CD14-positive monocyte (primary cell): ENCODE data around the gene EBP. TPM values are rescaled to one million over a fixed set of nuclear protein-coding genes. Genes with fewer than 3 reads are reported as not detected.

Source experiments
- DNase-seq, 3 donors: peaks; one replicate each; pipeline ENCODE4 v3.0.0-alpha.2; 2011 to 2022
- H2AFZ ChIP-seq: 2 replicates; pipeline ENCODE4 v1.6.0; 2012; ENCODE audit warnings: mild to moderate bottlenecking, low read depth, low read length, inconsistent platforms; ENCODE audit not compliant: insufficient read depth, poor library complexity, severe bottlenecking
- H3K27ac ChIP-seq, 2 donors: 1 replicate in 1 of 2; 2 replicates in 1 of 2; pipeline ENCODE4 v1.5.1; 2012 to 2013; ENCODE audit warnings: low read length in 2 of 2, control low read depth in 1 of 2, inconsistent platforms in 1 of 2, low read depth in 1 of 2, mild to moderate bottlenecking in 1 of 2
- H3K27me3 ChIP-seq, 2 donors: one replicate each; pipeline versions ENCODE4 v1.6.0 to v1.6.1; 2011 to 2013; ENCODE audit warnings: low read length in 2 of 2; ENCODE audit not compliant: control insufficient read depth in 2 of 2, insufficient read depth in 2 of 2
- H3K36me3 ChIP-seq, 2 donors: replicated peaks in 1 of 2; 1 replicate in 1 of 2; 2 replicates in 1 of 2; pipeline versions ENCODE4 v1.5.1 to v1.6.1; 2012 to 2013; ENCODE audit warnings: low read length in 2 of 2, control low read depth in 1 of 2, inconsistent platforms in 1 of 2, mild to moderate bottlenecking in 1 of 2; ENCODE audit not compliant: insufficient read depth in 2 of 2, control insufficient read depth in 1 of 2
- H3K4me1 ChIP-seq, 2 donors: 1 replicate in 1 of 2; 2 replicates in 1 of 2; pipeline versions ENCODE4 v1.5.1 to v1.6.1; 2012 to 2013; ENCODE audit warnings: low read length in 2 of 2, control low read depth in 1 of 2, inconsistent platforms in 1 of 2, mild to moderate bottlenecking in 1 of 2, moderate library complexity in 1 of 2; ENCODE audit not compliant: insufficient read depth in 2 of 2, control insufficient read depth in 1 of 2
- H3K4me2 ChIP-seq: replicated peaks from 2 replicates; pipeline ENCODE3; 2012; ENCODE audit warnings: low read length, moderate library complexity, mild to moderate bottlenecking; ENCODE audit not compliant: poor library complexity, severe bottlenecking; ENCODE audit errors: extremely low read depth
- H3K4me3 ChIP-seq, 3 experiments: fragments of 200-600 bp in 1 of 3; sonication (generic) in 1 of 3; replicated peaks in 1 of 3; 1 replicate in 2 of 3; 2 replicates in 1 of 3; pipeline ENCODE4 v1.5.1; 2011 to 2013; ENCODE audit warnings: low read length in 3 of 3, mild to moderate bottlenecking in 3 of 3, control low read depth in 2 of 3, low read depth in 2 of 3, inconsistent platforms in 1 of 3, moderate library complexity in 1 of 3
- H3K79me2 ChIP-seq: 2 replicates; pipeline ENCODE4 v1.6.0; 2012; ENCODE audit warnings: mild to moderate bottlenecking, control low read depth, inconsistent platforms, low read length, moderate library complexity; ENCODE audit not compliant: insufficient read depth
- H3K9ac ChIP-seq: 2 replicates; pipeline ENCODE4 v1.6.0; 2017; ENCODE audit warnings: low read length, mild to moderate bottlenecking; ENCODE audit not compliant: insufficient read depth, poor library complexity, severe bottlenecking
- H3K9me3 ChIP-seq, 2 donors: replicated peaks in 1 of 2; 1 replicate in 1 of 2; 2 replicates in 1 of 2; pipeline versions ENCODE4 v1.5.1 to v1.6.1; 2012 to 2013; ENCODE audit warnings: low read length in 2 of 2, control low read depth in 1 of 2; ENCODE audit not compliant: control insufficient read depth in 1 of 2, insufficient read depth in 1 of 2
- H4K20me1 ChIP-seq: 2 replicates; pipeline ENCODE4 v1.6.0; 2012; ENCODE audit warnings: mild to moderate bottlenecking, low read length, control low read depth, moderate library complexity; ENCODE audit not compliant: insufficient read depth
- H3K27ac Mint-ChIP-seq, 7 donors: one replicate each; pipeline ENCODE4 v1.8.0; 2020; ENCODE audit warnings: mild to moderate bottlenecking in 7 of 7, mixed read lengths in 7 of 7, moderate library complexity in 6 of 7, inconsistent platforms in 2 of 7
- H3K27me3 Mint-ChIP-seq, 3 donors: one replicate each; pipeline ENCODE4 v1.8.0; 2021 to 2022; ENCODE audit warnings: low read depth in 3 of 3, mild to moderate bottlenecking in 3 of 3, mixed read lengths in 3 of 3, moderate library complexity in 3 of 3, inconsistent platforms in 1 of 3
- H3K36me3 Mint-ChIP-seq, 2 donors: one replicate each; pipeline ENCODE4 v1.8.0; 2020; ENCODE audit warnings: mixed read lengths in 2 of 2, inconsistent platforms in 1 of 2, mild to moderate bottlenecking in 1 of 2
- H3K4me1 Mint-ChIP-seq: one replicate; pipeline ENCODE4 v1.8.0; 2020; ENCODE audit warnings: mild to moderate bottlenecking, mixed read lengths
- H3K4me3 Mint-ChIP-seq, 2 donors: one replicate each; pipeline ENCODE4 v1.8.0; 2020; ENCODE audit warnings: mild to moderate bottlenecking in 2 of 2, mixed read lengths in 2 of 2, moderate library complexity in 1 of 2
- H3K9me3 Mint-ChIP-seq, 7 donors: one replicate each; pipeline ENCODE4 v1.8.0; 2020 to 2022; ENCODE audit warnings: mixed read lengths in 7 of 7, mild to moderate bottlenecking in 6 of 7, moderate library complexity in 6 of 7, inconsistent platforms in 2 of 7
- WGBS: methylation state at CpG from one replicate; pipeline ENCODE4 v1.1.5; 2013; ENCODE audit warnings: missing lambda C conversion rate; ENCODE audit not compliant: insufficient coverage; 5-methylcytosine and 5-hydroxymethylcytosine counted together
- intact Hi-C, 2 donors: fragments of 100-400 bp; cut with micrococcal nuclease; formaldehyde crosslinking; loops; one replicate each; pipeline versions ENCODE4 v1.15.0 to v1.15.1; 2023
- polyA plus RNA-seq, 3 donors: library from polyadenylated mRNA; depleted of rRNA in 1 of 3; unstranded in 2 of 3; stranded (reverse) in 1 of 3; fragments of 300-500 nt in 2 of 3; fragments of >200 nt in 1 of 3; fragmentation: Illumina TruSeq in 2 of 3; gene quantifications; 1 replicate in 2 of 3; 2 replicates in 1 of 3; pipeline ENCODE4 v1.2.3, GENCODE V29; 2012 to 2021
- TF ChIP-seq, protein P1 (sequence below): fragments of 200-600 bp; IDR thresholded peaks from one replicate; pipeline ENCODE4 v1.8.0; 2022; ENCODE audit warnings: antibody characterized with exemption, mild to moderate bottlenecking

The EBP gene
- polyA plus RNA-seq, 3 donors: 47.2 to 59.5 (median 47.4) TPM

DNA sequence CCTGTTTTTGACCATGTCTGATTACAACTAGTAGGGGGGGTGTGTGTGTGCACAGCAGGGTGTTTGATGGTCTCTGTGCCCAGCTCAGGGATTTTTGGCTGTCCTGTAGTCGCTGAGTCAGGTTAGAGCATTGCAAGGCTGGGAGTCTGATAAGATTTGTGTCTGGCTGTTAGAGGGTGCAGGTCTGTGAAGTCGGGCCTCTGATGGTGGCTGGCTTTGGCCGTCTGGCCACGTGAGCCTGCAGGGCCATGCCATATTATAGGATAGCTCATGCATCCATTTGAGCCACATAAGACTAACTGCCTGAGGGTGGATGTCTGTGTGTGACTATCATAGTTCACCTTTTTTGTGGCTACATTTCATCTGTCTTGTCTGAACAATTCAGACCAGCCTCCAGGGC is 7.9 kb upstream of the EBP start:
- 88% methylated on average over 1 of the region's 4 CpGs for WGBS
- H3K4me2 ChIP-seq: no peak overlapping the region
- H3K4me3 Mint-ChIP-seq: no peak overlapping the region
- H3K4me1 ChIP-seq: peaks cover 6 to 7% of the 10 kb centered on the region in 2 donors
- no peaks in the 10 kb centered on the region for H4K20me1 ChIP-seq
- no peaks in the 10 kb centered on the region for H3K27me3 ChIP-seq
- peaks cover 8% of the 10 kb centered on the region for H3K4me1 Mint-ChIP-seq
- no peak overlapping the region for H2AFZ ChIP-seq
- peaks cover 0 to 7% (median 0%) of the 10 kb centered on the region in 3 donors for H3K27me3 Mint-ChIP-seq
- no peak for DNase-seq
- peak overlapping the region in 1 of 7 donors; percentile 65 for H3K27ac Mint-ChIP-seq
- H3K36me3 Mint-ChIP-seq: peaks cover 12 to 24% of the 10 kb centered on the region in 2 donors
- H3K79me2 ChIP-seq: no peaks in the 10 kb centered on the region
- H3K9me3 Mint-ChIP-seq: peaks cover 0 to 6% (median 1%) of the 10 kb centered on the region in 7 donors
- H3K9me3 ChIP-seq: no peaks in the 10 kb centered on the region
- no peak overlapping the region for H3K9ac ChIP-seq
- no peak overlapping the region for H3K27ac ChIP-seq
- TF ChIP-seq, protein P1, sequence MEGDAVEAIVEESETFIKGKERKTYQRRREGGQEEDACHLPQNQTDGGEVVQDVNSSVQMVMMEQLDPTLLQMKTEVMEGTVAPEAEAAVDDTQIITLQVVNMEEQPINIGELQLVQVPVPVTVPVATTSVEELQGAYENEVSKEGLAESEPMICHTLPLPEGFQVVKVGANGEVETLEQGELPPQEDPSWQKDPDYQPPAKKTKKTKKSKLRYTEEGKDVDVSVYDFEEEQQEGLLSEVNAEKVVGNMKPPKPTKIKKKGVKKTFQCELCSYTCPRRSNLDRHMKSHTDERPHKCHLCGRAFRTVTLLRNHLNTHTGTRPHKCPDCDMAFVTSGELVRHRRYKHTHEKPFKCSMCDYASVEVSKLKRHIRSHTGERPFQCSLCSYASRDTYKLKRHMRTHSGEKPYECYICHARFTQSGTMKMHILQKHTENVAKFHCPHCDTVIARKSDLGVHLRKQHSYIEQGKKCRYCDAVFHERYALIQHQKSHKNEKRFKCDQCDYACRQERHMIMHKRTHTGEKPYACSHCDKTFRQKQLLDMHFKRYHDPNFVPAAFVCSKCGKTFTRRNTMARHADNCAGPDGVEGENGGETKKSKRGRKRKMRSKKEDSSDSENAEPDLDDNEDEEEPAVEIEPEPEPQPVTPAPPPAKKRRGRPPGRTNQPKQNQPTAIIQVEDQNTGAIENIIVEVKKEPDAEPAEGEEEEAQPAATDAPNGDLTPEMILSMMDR: no peak
- H3K4me3 ChIP-seq: no peak overlapping the region
- no peaks in the 10 kb centered on the region for H3K36me3 ChIP-seq
- intact Hi-C loops: no loop called here

DNA sequence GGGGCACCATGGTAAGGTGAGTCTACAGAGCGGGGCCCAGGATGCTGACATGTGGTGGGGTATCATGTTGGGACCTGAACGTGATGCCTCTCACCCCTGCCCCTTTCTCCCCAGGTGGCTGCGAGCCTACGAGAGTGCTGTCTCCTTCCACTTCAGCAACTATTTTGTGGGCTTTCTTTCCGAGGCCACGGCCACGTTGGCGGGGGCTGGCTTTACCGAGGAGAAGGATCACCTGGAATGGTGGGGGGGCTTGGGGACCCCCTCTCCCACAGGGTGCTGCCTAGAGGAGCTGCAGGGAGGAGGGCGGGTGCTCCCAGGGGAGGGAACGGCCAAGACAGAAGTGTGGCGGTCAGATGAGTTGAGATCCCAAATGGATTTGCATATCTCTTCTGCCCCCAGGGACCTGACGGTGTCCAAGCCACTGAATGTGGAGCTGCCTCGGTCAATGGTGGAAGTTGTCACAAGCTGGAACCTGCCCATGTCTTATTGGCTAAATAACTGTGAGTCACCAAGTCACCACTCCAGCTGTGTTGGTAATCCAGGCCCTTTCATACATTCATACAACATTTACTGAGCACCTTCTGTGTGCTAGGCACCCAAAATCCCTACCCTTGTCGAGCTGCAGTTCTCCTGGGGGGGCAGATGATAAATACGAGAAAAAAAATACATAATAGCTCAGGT is 7.3 kb upstream of the EBP start:
- Histone ChIP-seq H3K4me2 (no peak overlapping the region), H3K4me3 (no peak overlapping the region), H3K79me2 (no peaks in the 10 kb centered on the region), H4K20me1 (no peaks in the 10 kb centered on the region), H3K27ac (no peak overlapping the region), H3K9ac (no peak overlapping the region), H3K4me1 (peaks cover 4 to 5% of the 10 kb centered on the region in 2 donors), H2AFZ (no peak overlapping the region), H3K9me3 (no peaks in the 10 kb centered on the region), H3K36me3 (no peaks in the 10 kb centered on the region), H3K27me3 (no peaks in the 10 kb centered on the region)
- WGBS: 100% methylated on average over 1 of the region's 16 CpGs
- DNase-seq: no peak
- Mint-ChIP-seq H3K4me1 (peaks cover 7% of the 10 kb centered on the region), H3K27ac (no peak overlapping the region), H3K27me3 (peaks cover 0 to 7% (median 0%) of the 10 kb centered on the region in 3 donors), H3K9me3 (peaks cover 0 to 5% (median 1%) of the 10 kb centered on the region in 7 donors), H3K36me3 (peaks cover 12 to 24% of the 10 kb centered on the region in 2 donors), H3K4me3 (no peak overlapping the region)
- TF ChIP-seq, protein P1: no peak
- intact Hi-C loops: no loop called here
